Hematopoietic multipotent progenitor cell treated with erythropoietin and hydrocortisone succinate and interleukin-3 and kit ligand, for 17 days (in vitro differentiated cells): ENCODE measurements around the gene SLCO4A1.

Source experiments
- DNase-seq: peaks from one replicate; pipeline ENCODE4 v3.0.0-alpha.2; 2015; ENCODE audit warnings: low spot score

SLCO4A1 gene

GRCh38 chr20:62686869-62687830, 44.8 kb downstream of the SLCO4A1 start:
- no peak for DNase-seq

GRCh38 chr20:62688083-62688482, 45.8 kb downstream of the SLCO4A1 start:
- no peak for DNase-seq

GRCh38 chr20:62688855-62689460, 46.7 kb downstream of the SLCO4A1 start:
- no peak for DNase-seq

GRCh38 chr20:62689861-62690260, 47.6 kb downstream of the SLCO4A1 start:
- no peak for DNase-seq

- no peak for DNase-seq
Measured at GRCh38 chr20:62690261-62690820, 48.0 kb downstream of the SLCO4A1 start.

GRCh38 chr20:62691487-62691886, 49.2 kb downstream of the SLCO4A1 start:
- no peak for DNase-seq

GRCh38 chr20:62692176-62692575, 49.9 kb downstream of the SLCO4A1 start:
- no peak for DNase-seq

- DNase-seq = no peak
Measured at GRCh38 chr20:62692801-62693523, 50.7 kb downstream of the SLCO4A1 start.

GRCh38 chr20:62693524-62693922, 51.2 kb downstream of the SLCO4A1 start:
- no peak for DNase-seq

- DNase-seq = no peak
Measured at GRCh38 chr20:62694106-62694505, 51.8 kb downstream of the SLCO4A1 start.

GRCh38 chr20:62694868-62695267, 52.6 kb downstream of the SLCO4A1 start:
- DNase-seq = no peak

GRCh38 chr20:62695448-62696414, 53.4 kb downstream of the SLCO4A1 start:
- DNase-seq = no peak

- DNase-seq = no peak
Measured at GRCh38 chr20:62696434-62696957, 54.2 kb downstream of the SLCO4A1 start.

- DNase-seq = no peak
Measured at GRCh38 chr20:62696989-62697388, 54.7 kb downstream of the SLCO4A1 start.

- no peak for DNase-seq
Measured at GRCh38 chr20:62697468-62697912, 55.2 kb downstream of the SLCO4A1 start.

GRCh38 chr20:62698231-62698630, 55.9 kb downstream of the SLCO4A1 start:
- no peak for DNase-seq

GRCh38 chr20:62699296-62699695, 57.0 kb downstream of the SLCO4A1 start:
- DNase-seq = no peak

- no peak for DNase-seq
Measured at GRCh38 chr20:62699741-62700140, 57.4 kb downstream of the SLCO4A1 start.

- no peak for DNase-seq
Measured at GRCh38 chr20:62700261-62700930, 58.1 kb downstream of the SLCO4A1 start.
